HUES48 (cell line): ENCODE data around the gene POFUT2.
A peak's percentile ranks its signal among the peaks of the same experiment; 100 is the strongest.

Source experiments
- H3K27ac ChIP-seq: one replicate; pipeline ENCODE4 v1.7.0; 2013; ENCODE audit warnings: low read depth, low read length, inconsistent platforms
- H3K27me3 ChIP-seq: 2 replicates; pipeline ENCODE4 v1.6.1; 2013; ENCODE audit warnings: mild to moderate bottlenecking, low read length; ENCODE audit not compliant: control insufficient read depth, insufficient read depth
- H3K36me3 ChIP-seq: 2 replicates; pipeline ENCODE4 v1.6.1; 2013; ENCODE audit warnings: low read length; ENCODE audit not compliant: control insufficient read depth, insufficient read depth
- H3K4me1 ChIP-seq: 2 replicates; pipeline ENCODE4 v1.6.1; 2013; ENCODE audit warnings: mild to moderate bottlenecking, low read length; ENCODE audit not compliant: control insufficient read depth, insufficient read depth
- H3K4me3 ChIP-seq: 2 replicates; pipeline ENCODE4 v1.5.1; 2013; ENCODE audit warnings: mild to moderate bottlenecking, low read depth, low read length
- H3K9ac ChIP-seq: 2 replicates; pipeline ENCODE4 v1.6.1; 2013; ENCODE audit warnings: mild to moderate bottlenecking, low read depth, low read length, moderate library complexity
- H3K9me3 ChIP-seq: 2 replicates; pipeline ENCODE4 v1.6.1; 2013; ENCODE audit warnings: low read length; ENCODE audit not compliant: control insufficient read depth, insufficient read depth

Gene POFUT2

DNA sequence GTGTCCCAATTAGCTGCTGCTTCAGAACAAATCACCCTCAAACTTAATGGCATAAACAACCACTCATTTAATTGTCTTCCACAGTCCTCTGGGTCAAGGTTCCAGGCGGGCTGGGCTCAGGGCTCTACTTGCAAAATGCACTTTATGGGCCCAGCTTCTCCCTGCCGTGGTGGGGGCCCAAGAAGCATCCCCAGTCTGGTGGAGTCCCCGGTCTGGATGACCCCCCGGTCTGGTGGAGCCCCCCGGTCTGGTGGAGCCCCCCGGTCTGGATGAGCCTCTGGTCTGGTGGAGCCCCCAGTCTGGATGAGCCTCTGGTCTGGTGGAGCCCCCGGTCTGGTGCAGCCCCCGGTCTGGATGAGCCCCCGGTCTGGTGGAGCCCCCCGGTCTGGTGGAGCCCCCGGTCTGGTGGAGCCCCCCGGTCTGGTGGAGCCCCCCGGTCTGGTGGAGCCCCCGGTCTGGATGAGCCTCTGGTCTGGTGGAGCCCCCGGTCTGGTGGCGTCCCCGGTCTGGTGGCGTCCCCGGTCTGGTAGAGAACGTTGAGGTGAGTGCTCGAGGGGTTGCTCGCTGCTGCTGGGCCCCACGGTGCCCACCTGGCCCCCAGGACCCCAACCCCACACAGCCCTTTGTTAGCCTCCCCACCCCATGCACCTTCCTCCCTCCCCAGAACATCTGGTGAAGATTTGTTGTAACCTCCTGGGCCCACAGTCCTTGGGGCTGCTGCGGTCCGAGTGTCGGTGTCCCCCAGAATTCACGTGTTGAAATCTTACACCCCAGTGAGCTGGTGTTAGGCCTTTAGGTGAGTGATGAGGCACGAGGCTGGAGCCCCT lies 33.8 kb downstream of the POFUT2 start:
- Histone ChIP-seq H3K27ac (no peak overlapping the region), H3K27me3 (no peaks in the 10 kb centered on the region), H3K9ac (no peak overlapping the region), H3K4me3 (no peak overlapping the region), H3K9me3 (no peaks in the 10 kb centered on the region; the same call in 1 of the 2 replicates), H3K36me3 (no peaks in the 10 kb centered on the region), H3K4me1 (peaks cover 5% of the 10 kb centered on the region)

DNA sequence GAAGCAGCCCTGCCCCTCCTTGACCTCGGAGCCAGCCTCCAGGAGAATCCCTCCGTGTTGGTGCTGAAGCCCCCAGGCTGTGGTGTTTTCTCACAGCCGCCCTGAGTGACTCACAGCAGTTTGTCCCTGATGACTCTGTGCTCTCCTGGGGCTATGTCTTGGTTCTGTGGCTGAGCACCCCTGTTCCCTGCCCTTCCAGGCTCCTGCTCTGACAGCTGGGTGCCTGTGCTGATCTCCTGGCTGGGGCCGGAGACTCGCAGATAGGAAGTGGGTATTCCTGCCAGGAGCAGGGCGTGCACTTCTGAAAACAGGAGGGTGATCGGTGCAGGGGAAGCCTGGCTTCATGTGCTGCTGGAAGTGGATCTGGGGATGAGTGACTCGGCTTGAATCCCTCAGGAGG lies 34.5 kb downstream of the POFUT2 start:
- no peak overlapping the region for H3K9ac ChIP-seq
- peaks cover 12% of the 10 kb centered on the region for H3K4me1 ChIP-seq
- no peaks in the 10 kb centered on the region for H3K27me3 ChIP-seq
- H3K9me3 ChIP-seq: no peaks in the 10 kb centered on the region; the same call in 1 of the 2 replicates
- no peaks in the 10 kb centered on the region for H3K36me3 ChIP-seq
- H3K27ac ChIP-seq: no peak overlapping the region
- H3K4me3 ChIP-seq: no peak overlapping the region

DNA sequence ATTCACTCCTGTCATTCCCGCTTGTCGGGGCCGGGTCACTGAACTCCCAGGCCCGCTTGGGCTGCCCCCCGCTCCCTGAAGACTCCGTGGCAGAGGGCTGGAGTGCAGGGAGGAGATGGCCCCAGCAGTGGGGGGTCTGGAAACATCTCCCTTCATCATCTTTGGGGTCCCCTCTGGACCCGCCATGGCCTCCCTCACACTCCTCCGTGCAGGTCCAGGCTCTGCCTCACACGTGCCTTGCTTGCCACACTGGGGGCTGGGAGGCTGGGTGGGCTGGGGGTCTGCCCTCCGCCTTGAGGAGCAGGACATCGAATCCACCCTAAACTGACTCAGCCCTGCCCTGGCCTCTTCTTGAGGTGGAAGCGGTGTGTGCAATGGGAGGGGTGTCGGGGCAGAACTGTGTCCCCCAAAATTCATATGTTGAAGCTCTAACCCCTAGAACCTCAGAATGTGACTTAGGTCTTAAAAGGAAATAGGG lies 35.2 kb downstream of the POFUT2 start:
- H3K9ac ChIP-seq: no peak overlapping the region

DNA sequence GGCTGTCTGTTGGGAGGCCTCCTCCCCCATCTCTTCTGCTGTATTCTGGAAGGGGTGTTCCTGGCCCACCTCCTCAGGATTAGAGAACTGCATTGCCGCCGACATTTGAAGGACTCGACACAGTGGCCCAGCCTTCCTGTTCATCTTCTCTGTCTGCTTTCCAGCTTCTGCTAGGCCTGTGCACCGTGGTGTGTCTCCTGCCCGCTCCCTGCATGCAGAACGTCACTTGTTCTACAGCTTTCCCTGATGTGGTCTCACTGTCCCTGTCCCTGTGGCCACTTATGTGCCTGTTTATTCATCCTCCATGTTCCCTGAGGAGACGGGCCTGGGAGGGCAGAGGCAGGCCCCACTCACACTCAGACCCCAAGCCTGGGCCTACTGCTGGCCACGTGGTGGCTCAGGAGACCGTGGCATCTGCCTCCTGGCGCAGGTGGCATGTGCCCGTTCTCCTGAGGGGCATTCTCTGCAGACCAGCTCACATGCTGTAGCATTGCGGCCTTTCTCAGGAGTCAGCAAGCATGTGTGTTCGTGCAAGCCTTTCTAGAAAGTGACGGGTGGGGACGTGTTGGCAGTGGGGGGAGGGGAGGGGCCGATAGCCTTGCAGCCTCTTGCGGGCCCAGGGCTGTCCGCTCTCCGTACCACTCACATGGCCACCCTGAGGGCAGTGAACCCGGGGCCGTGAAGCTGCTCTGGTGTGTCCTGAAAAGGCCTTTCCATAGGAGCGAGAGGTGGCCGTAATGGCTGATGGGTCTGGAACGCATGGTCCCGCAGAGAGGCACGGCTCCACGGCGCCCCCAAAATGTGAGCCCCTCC lies 35.9 kb downstream of the POFUT2 start:
- Histone ChIP-seq H3K27me3 (no peaks in the 10 kb centered on the region), H3K4me1 (peaks cover 14% of the 10 kb centered on the region), H3K9me3 (no peaks in the 10 kb centered on the region; the same call in 1 of the 2 replicates), H3K9ac (no peak overlapping the region), H3K27ac (no peak overlapping the region), H3K36me3 (no peaks in the 10 kb centered on the region), H3K4me3 (no peak overlapping the region)

More for the DNA sequence above, 35.2 kb downstream of the POFUT2 start:
- H3K4me3 ChIP-seq: no peak overlapping the region
- peaks cover 14% of the 10 kb centered on the region for H3K4me1 ChIP-seq
- H3K27ac ChIP-seq: no peak overlapping the region
- no peaks in the 10 kb centered on the region for H3K36me3 ChIP-seq
- no peaks in the 10 kb centered on the region for H3K27me3 ChIP-seq
- H3K9me3 ChIP-seq: no peaks in the 10 kb centered on the region; the same call in 1 of the 2 replicates

DNA sequence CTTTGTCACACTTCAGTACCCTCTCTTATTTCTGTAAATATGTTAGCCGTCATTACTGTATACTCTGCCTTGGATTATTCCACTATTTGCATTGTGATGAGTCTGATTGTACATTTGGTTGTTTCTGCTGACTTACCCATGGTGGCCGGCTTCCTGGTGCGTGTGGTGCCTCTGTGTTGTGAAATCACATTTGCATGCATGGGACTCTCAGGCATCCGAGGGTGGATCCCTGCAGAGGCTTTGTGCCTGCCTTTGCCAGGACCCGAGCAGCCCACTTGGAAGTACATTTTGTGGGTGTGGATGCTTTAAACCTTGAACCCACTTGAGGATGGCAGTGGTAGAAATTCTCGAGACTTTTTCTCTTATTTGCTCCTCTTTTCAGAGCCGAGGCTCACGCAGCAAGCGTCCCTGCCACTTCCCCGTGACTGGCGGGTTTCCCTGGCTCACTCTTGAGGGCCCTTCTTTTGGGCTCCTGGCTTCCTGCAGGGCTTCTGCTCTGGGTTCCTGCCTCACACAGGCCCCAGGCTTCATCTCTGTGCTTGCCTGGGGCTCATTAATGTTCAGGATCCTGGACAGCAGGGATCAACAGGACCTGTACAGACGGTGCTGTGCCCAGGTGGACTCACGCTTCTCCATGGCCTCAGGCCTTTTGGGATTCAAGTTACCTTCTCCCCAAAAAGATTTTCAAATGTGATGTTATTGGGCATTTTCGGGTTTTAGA lies 36.6 kb downstream of the POFUT2 start:
- Histone ChIP-seq H3K4me1 (peaks cover 14% of the 10 kb centered on the region), H3K9me3 (no peaks in the 10 kb centered on the region; the same call in 1 of the 2 replicates), H3K27ac (no peak overlapping the region), H3K9ac (no peak overlapping the region), H3K4me3 (no peak overlapping the region), H3K36me3 (no peaks in the 10 kb centered on the region), H3K27me3 (no peaks in the 10 kb centered on the region)

DNA sequence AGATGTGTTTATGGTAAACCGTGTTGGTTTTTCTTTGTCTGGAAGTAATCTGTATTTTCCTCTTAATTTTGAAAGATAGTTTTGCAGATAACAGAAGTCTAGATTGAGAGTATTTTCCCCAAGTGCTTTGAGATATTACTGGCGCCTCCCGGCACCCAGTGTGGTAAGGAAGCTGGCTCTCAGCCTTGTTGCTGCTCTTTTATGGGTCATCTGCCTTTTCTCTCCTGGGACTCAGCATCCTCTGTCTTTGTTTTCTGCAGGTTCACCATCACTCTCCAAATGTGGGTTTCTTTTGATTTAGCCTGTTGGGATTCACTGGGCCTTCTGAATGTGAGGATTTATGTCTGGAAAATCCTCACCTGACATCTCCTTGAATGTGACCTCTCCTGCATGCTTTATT lies 37.4 kb downstream of the POFUT2 start:
- no peaks in the 10 kb centered on the region for H3K27me3 ChIP-seq
- no peak overlapping the region for H3K9ac ChIP-seq
- H3K9me3 ChIP-seq: no peaks in the 10 kb centered on the region; the same call in 1 of the 2 replicates
- H3K27ac ChIP-seq: no peak overlapping the region
- no peaks in the 10 kb centered on the region for H3K36me3 ChIP-seq
- H3K4me1 ChIP-seq: peaks cover 14% of the 10 kb centered on the region
- no peak overlapping the region for H3K4me3 ChIP-seq

DNA sequence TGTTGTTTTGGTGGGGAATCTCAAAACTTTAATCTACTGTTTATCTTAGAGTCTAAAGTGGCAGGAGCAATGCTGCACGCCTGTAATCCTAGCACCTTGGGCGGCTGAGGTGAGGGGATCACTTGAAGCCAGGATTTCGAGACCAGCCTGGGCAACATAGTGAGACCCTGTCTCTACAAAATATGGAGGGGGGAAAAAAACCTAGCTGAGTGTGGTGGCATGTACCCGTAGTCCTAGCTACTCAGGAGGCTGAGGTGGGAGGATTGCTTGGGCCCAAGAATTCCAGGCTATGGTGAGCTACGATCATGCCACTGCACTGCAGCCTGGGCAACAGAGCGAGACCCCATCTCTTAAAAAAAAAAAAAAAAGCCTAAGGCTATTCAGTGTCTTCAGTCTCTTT lies 38.1 kb downstream of the POFUT2 start:
- Histone ChIP-seq H3K9ac (no peak overlapping the region), H3K4me3 (no peak overlapping the region), H3K9me3 (no peaks in the 10 kb centered on the region; the same call in 1 of the 2 replicates), H3K27ac (no peak overlapping the region), H3K27me3 (no peaks in the 10 kb centered on the region), H3K36me3 (no peaks in the 10 kb centered on the region), H3K4me1 (peaks cover 14% of the 10 kb centered on the region)

DNA sequence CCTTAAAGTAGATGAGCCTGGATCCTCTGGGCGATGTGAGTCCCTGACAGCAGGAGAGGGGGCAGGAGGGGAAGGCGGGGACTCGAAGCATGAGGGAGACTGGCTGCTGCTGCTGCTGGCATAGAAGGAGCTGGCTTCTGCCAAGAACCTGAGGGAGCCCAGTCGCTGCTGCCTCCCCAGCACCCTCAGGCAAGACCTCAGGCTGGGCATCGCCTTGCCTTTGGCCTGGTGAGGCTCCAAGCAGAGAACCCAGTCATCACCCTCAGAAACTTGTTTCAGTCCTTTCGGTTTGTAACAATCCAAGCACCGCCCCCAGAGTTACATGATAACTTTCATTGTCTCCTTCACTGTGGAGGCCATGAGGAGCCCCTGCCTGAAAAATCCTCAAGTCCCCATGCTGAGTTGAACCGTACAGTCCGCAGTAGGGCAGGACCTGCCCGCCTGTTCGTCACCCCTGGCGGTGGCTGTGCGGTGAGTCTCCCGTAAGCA lies 38.8 kb downstream of the POFUT2 start:
- Histone ChIP-seq H3K27ac (no peak overlapping the region), H3K4me1 (peaks cover 14% of the 10 kb centered on the region), H3K36me3 (no peaks in the 10 kb centered on the region), H3K4me3 (no peak overlapping the region), H3K27me3 (no peaks in the 10 kb centered on the region), H3K9me3 (peaks cover 4% of the 10 kb centered on the region; the same call in 1 of the 2 replicates), H3K9ac (0 out of 2 replicates have a peak overlapping the region, but pooled peaks have one; percentile 1)

DNA sequence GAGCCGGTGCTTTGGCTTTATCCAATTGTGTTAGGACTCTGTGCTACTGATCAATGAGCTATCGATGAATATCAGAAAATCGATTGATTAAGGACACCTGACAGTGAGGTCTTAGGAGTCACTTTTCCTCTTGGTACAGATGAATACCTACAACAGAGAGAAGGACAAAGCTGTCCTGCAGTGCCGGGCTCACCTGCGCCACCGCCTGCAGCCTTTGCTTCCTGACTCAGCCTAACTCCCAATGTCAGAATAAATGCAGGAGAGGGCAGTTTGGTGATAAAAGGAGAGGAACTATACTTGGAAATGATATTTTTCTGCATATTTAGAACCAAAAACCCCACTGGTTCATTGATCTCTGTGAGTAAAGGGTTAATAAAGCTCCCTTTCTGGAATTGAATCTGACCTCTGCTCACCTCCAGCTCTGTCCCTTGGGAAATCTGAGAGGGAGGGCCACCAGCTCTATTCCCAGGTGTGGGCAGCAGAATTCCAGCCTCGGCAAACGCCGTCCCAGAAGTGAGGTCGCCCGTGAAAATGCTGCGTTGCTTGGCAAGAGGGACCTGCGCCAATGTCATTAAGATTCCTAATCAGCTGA lies 39.3 kb downstream of the POFUT2 start:
- H3K9me3 ChIP-seq: peaks cover 9% of the 10 kb centered on the region
- H3K9ac ChIP-seq: 0 out of 2 replicates have a peak overlapping the region, but pooled peaks have one; percentile 1
- H3K4me3 ChIP-seq: no peak overlapping the region
- H3K36me3 ChIP-seq: no peaks in the 10 kb centered on the region
- peak overlapping the region; percentile 25 for H3K27ac ChIP-seq
- no peaks in the 10 kb centered on the region for H3K27me3 ChIP-seq
- H3K4me1 ChIP-seq: peaks cover 14% of the 10 kb centered on the region
